ENCODE data around the gene SMARCA4.
"Not testable (repeated sequence)": the region's sequence is repeated elsewhere in the genome, so short reads cannot be mapped to it uniquely, and the experiment has no call there.

SMARCA4 gene

DNA sequence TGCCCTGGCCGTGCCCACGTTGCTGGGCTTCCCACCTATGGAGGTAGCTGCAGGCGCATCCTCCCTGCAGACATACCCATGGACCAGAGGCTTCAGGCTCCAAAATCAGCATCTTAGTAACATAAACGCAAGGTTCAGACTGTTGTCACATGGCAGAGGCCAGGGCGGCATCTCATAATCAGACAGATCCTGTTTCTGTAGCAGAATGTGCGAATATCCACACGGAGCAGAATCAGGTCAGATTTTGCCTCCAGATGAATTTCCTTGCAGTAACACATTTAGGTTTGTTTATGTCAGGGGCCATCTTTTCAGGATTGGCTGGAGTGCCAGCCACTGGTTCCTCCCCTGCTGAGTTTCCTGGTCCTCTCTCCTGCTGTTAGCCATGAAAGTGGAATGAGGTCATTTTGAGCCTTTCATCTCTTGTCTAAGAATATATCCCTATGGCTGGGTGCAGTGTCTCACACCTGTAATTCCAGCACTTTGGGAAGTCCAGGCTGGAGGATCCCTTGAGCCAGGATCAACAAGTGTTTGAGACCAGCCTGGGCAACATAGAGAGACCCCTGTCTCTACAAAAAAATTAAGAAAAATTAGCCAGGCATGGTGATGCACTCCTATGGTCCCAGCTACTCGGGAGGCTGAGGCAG is 20.5 kb downstream of the SMARCA4 start:
- no peak for DNase-seq

DNA sequence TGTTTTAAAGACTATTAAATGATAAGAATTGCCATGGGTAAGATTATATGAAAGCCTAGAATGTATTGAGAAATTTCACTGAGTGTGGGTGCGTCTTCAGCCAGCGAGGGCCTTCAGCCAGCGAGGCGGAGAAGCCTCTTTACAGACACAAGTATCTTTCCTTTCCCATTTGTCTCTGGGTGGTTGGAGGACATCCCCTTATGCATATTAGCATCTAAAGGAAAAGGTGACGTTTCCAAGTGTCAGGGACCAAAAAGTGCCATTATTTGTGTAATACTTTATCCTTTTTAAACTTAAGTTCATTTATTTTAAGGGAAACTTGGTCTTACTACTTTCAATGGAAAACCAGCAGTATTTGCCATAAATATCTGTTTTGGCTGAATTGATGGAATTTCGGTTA is 22.2 kb downstream of the SMARCA4 start:
- DNase-seq = no peak

- no peak for DNase-seq
Measured at GRCh38 chr19:10984166-10984735, 23.4 kb downstream of the SMARCA4 start.

GRCh38 chr19:10985502-10985901 is 24.7 kb downstream of the SMARCA4 start:
- DNase-seq = no peak

DNA sequence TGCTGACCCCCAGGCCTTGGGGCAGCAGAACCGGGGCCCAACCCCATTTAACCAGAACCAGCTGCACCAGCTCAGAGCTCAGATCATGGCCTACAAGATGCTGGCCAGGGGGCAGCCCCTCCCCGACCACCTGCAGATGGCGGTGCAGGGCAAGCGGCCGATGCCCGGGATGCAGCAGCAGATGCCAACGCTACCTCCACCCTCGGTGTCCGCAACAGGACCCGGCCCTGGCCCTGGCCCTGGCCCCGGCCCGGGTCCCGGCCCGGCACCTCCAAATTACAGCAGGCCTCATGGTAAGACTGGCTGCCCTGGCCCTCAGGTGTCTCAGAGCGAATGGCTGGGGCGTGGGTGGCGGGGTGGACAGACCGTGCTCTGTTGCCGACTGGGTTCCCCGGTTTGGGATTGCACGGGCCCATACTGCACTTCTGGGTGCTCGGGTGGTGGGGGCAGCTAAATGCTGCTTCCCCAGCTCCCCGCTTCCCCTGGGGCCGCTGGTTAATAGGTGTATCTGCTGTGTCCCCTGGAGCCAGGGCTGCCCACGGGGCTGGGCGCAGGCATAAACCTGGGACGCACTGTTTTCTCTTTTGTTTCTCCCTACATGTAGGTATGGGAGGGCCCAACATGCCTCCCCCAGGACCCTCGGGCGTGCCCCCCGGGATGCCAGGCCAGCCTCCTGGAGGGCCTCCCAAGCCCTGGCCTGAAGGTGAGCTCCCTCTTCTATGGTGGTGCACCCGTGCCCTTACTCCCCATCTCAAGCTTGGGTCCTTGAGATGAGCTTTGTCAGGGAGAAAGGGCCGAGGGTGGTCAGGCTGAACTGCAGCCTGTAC is 25.7 kb downstream of the SMARCA4 start:
- no peak for DNase-seq

DNA sequence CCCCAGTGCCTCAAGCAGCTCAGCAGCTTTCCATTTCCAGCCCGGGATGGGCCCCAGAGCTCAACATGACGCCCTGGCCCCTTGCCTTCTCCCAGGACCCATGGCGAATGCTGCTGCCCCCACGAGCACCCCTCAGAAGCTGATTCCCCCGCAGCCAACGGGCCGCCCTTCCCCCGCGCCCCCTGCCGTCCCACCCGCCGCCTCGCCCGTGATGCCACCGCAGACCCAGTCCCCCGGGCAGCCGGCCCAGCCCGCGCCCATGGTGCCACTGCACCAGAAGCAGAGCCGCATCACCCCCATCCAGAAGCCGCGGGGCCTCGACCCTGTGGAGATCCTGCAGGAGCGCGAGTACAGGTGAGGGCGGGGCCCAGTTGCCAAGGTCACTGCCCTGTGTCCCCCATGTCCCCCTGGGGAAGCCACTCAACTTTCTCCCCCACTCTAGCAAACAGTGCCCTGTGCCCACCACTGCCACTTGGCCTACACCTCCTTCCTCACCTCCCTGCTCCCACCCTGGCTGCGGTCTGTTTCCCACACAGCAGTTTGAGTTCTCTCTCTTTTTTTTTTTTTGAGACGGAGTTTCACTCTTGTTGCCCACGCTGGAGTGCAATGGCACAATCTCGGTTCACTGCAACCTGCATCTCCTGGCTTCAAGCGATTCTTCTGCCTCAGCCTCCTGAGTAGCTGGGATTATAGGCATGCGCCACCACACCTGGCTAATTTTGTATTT is 26.9 kb downstream of the SMARCA4 start:
- no peak for DNase-seq

DNA sequence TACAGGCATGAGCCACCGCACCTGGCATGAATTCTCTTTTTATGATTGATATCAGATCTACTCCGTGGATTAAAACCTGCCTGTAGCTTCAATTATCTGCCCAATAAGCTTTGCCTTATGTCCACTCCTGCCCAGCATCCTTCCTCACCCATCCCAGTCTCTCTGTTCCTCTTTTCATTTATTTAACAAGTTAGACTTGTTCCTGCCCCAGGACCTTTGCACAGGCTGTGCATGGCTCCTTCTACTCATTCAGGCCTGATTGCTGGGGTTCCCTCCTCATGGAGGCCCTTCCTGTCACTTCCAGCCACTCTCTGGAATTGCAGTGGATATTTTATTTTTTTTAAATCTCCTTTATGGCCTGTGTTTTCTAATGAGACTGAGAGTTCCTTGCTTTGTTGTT is 27.6 kb downstream of the SMARCA4 start:
- DNase-seq = no peak

GRCh38 chr19:10988921-10989320 is 28.1 kb downstream of the SMARCA4 start:
- no peak for DNase-seq

- no peak for DNase-seq
Measured at GRCh38 chr19:10991076-10991475, 30.2 kb downstream of the SMARCA4 start.

GRCh38 chr19:10991521-10992081 is 30.8 kb downstream of the SMARCA4 start:
- no peak for DNase-seq

GRCh38 chr19:10992174-10992573 is 31.3 kb downstream of the SMARCA4 start:
- DNase-seq = not testable (repeated sequence)

DNA sequence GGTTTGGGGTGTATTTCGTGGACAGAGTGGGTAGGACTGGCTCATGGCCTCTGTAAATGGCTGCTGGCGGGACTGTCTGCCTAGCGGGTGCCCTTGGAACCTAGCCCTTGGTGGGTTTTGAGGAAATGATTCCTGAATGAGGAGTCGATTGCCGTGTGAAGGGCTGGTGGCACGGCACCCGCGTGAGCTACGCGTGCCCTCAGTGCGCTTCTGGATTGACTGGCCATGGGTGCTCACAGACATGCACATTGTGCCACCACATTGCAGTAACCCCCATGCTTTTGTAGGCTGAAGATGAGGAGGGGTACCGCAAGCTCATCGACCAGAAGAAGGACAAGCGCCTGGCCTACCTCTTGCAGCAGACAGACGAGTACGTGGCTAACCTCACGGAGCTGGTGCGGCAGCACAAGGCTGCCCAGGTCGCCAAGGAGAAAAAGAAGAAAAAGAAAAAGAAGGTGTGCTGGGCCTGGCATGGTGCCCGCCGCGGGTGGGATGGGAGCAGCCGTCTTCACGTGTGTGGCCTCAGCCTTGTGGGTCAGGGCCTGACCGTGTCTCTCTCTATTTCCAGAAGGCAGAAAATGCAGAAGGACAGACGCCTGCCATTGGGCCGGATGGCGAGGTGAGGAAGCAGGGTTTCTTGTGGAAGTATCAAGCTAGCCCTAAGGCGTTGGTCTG is 35.2 kb downstream of the SMARCA4 start:
- DNase-seq = no peak

DNA sequence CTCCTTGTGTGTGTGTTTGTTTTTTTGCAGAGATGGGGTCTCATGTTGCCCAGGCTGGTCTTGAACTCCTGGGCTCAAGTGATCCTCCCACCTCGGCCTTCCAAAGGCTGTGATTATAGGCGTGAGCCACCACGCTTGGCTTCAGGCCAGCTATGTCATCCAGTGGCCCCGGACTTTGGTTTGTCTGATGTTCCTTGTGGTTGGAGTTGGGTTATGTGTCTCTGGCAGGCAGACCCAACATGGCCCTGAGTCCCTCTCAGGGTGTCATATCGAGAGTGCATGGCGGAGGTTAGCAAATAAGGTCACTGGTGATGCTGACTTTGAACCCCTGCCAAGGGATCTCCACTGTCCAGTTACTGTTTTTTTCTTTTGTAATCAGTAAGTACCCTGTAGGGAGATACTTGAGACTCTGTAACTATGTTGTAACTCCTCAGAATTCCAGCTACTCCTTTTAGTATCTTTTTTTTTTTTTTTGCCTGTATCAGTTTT is 37.3 kb downstream of the SMARCA4 start:
- no peak for DNase-seq

GRCh38 chr19:10998666-10999065 is 37.8 kb downstream of the SMARCA4 start:
- DNase-seq = no peak

DNA sequence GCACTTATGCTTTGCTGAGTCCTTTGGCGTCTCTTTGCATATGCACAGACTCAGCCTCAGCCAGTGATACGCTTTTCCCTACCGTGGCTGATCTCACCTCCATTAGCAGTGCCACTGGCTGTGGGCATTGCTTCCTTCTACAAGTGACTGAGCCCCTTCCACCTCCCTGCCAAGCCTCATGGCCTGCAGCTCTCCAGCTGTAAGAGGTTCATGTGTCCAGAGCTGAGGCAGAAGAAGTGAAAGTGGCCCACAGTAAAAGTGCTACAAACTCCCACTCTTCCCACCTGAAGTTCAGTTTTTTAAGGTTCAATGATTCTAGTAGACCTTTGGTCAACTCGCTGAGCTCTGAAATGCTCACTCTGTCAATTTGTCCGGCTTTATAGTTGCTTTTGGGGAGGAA is 44.7 kb downstream of the SMARCA4 start:
- no peak for DNase-seq

GRCh38 chr19:11007385-11007784 is 46.6 kb downstream of the SMARCA4 start:
- no peak for DNase-seq

DNA sequence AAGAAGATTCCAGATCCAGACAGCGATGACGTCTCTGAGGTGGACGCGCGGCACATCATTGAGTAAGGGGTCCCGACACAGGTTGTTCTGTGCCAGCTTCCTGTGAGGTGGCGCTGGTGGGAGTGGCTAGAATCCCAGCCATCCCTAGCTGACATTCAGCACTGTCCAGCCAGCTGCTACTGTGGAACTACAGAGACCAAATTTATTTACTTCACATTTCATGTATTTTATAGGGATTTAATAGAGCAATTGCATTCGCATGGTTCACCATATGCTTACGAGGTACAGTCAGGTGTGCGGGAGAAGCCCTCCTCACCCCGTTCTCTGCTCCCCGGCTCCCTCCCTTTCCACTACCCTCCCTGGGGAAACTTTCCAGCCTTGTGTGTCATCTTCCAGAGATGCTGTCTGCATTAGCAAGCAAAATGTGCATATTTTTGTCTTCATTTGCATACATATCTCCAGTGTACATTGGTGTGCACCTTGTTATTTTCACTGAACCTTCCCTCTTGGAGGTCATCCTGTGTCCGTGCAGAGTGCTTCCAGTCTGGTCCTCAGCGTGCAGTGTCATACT is 47.2 kb downstream of the SMARCA4 start:
- DNase-seq = no peak

DNA sequence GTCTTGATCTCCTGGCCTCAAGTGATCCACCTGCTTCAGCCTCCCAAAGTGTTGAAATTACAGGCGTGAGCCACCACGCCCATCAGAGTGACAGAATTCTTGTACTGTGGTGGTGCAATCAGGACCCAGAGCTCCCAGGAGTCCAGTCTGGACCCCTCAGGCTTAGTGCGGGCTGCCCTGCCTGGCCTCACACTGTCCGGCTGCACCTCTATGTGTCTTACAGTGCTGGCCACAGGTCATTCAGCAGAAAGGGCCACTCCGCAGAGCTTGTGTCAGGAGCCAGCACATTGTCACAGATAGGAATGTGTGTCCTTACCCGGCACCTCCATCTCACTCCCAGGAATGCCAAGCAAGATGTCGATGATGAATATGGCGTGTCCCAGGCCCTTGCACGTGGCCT is 49.2 kb downstream of the SMARCA4 start:
- no peak for DNase-seq

DNA sequence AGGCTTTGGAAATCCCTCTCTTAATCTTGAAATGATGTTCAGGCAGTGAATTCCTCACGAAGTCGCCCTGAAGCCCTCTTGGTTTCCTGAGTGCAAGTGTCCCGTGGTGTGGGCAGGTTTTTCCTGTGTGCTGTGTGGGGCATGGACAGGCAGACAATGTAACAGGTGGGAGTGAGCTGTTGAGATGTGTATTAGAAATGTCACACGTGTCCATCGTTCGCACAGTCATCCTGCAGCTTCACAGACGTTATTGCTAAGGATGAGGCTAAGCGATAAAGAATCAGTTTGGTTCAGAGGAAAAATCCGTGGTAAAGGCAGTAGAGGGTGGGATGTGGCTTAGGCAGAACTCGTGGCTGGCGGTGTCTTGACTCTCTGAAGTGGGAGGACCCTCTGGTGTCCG is 51.7 kb downstream of the SMARCA4 start:
- DNase-seq = no peak

DNA sequence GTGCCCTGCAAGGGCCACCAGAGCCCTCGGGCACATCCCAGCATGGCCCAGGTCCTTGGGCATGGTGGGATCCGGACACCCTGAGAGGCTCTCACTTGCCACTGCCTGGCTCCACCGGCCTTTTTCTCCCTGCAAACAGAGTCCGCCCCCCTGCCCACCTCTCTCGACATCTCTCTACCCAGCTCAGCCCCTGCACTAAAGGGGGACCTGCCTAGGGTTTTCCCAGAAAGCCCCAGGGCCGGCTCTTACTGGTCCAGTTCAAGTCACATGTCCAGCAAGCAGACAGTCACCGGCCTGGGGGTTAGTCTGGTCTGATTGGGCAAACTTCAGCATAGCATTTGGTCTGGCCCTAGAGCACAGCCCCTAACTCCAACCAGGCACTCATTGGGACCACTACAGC is 52.9 kb downstream of the SMARCA4 start:
- no peak for DNase-seq

GRCh38 chr19:11014403-11014911 is 53.6 kb downstream of the SMARCA4 start:
- no peak for DNase-seq

DNA sequence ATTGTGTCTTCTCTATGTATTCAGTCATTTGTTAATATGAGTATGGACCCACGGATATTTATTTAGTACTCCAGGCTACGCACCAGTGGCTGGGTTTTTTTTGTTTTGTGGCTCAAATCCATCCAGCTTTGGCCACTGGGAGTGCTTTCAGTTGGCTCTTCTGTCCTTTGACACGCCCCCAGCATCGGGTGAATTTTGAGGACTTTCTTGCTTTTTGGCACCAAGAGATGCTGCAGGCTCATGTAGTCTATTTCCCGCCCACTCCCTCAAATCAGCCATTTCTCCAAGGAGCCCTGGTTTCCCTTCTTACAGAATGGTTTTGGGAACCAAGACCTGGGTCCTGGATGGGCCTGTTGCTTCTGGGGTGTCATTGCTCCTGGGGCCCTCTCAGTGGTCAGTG is 55.8 kb downstream of the SMARCA4 start:
- DNase-seq = no peak

Data from stimulated activated naive CD4-positive, alpha-beta T cell (primary cell).